ENCODE measurements around the gene AMH.

AMH gene

DNA sequence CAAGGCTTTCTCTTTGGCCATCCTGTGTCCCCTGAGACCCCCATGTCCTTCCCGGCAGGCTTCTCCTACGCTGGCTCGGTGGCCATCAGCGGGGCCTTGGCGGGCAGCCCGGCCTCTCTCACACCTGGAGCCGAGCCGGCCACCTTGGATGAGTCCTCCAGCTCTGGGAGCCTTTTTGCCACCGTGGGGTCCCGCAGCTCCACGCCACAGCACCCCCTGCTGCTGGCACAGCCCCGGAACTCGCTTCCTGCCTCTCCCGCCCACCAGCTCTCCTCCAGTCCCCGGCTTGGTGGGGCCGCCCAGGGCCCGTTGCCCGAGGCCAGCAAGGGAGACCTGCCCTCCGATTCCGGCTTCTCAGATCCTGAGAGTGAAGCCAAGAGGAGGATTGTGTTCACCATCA, 27.2 kb upstream of the AMH start:
- no peak for DNase-seq

- DNase-seq, result no peak
Observed at GRCh38 chr19:2223391-2223790, 25.7 kb upstream of the AMH start.

GRCh38 chr19:2223959-2224358, 25.2 kb upstream of the AMH start:
- no peak for DNase-seq

DNA sequence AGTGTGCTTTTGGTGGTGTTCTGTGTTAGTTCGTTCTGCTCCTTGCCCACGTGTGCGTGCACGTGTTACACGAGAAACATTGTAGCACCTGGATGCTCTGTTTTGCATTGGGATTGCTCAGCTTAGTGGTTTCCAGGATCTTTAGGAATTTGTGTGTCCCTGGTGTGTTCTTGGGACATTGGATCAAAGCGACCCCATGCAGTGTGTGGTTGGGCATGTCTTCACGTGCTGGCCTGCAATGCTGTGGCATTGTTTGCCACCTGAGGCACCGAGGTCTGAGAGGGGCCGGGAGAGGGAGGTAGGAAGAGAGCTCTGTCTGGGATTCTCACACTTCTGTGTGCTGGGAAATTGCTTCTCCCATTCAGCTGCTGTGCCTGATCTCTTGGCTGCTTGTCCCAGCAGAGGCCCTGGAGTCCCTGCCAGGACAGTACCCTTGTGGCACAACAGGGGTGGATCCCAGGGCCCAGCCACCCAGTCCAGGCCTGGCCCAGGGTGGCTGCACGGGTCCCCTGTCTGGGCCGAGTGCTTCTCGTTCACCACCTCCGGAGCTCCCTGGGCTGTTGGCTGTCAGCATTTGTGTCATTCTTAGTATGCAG, 24.3 kb upstream of the AMH start:
- no peak for DNase-seq

- DNase-seq, result no peak
Observed at GRCh38 chr19:2225415-2226050, 23.6 kb upstream of the AMH start.

DNA sequence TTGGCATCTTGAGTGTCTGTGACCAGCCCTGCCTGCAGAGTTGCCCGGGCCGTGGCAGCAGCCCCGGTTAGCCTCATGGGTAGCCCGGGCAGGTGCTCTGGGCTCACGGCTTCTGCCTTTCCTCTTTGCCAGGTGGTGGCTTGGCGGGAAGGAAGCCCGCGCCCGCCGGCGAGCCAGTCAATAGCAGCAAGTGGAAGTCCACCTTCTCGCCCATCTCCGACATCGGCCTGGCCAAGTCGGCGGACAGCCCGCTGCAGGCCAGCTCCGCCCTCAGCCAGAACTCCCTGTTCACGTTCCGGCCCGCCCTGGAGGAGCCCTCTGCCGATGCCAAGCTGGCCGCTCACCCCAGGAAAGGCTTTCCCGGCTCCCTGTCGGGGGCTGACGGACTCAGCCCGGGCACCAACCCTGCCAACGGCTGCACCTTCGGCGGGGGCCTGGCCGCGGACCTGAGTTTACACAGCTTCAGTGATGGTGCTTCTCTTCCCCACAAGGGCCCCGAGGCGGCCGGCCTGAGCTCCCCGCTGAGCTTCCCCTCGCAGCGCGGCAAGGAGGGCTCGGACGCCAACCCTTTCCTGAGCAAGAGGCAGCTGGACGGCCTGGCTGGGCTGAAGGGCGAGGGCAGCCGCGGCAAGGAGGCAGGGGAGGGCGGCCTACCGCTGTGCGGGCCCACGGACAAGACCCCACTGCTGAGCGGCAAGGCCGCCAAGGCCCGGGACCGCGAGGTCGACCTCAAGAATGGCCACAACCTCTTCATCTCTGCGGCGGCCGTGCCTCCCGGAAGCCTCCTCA, 22.9 kb upstream of the AMH start:
- no peak for DNase-seq

- DNase-seq, result no peak
Observed at GRCh38 chr19:2226840-2227360, 22.2 kb upstream of the AMH start.

- no peak for DNase-seq
Observed at GRCh38 chr19:2227415-2228156, 21.5 kb upstream of the AMH start.

DNA sequence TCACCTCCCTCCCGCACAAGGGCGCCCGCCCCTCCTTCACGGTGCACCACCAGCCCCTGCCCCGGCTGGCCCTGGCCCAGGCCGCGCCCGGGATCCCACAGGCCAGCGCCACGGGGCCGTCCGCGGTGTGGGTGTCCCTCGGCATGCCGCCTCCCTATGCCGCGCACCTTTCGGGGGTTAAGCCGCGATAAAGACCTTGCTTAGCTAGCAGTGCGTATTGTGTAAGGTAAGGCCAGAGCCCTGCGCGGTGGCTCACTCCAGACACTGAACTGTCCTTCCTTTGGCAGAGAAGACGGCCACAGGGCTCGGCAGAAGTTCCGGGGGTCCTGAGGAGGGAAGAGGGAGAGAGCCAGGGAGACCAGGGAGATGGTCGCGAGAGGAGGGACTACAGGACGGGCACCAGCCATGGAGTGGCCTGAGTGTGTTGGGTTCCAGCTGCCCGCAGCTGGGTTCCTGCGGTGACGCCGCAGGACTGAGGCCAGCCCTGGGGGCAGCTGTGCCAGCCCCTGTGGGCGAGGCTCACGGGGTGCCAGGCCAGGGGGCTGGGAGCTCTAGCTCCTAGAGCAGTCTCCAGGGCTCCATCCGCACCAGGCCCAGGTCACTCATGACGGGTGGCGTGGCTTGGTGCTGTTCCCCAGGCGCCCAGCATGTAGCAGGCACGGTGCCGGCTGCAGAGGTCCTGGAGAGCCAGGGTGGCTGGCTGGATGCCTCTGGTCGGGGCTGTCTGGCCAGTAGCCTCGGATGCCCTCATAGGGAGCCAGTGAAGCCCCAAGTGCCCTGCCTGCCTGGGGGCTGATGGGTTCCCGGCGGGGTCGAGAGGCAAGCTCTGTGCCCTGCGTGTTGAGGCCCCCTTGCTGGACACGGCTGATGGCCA, 20.7 kb upstream of the AMH start:
- DNase-seq, result no peak

GRCh38 chr19:2229103-2230032, 19.8 kb upstream of the AMH start:
- DNase-seq, result no peak

- no peak for DNase-seq
Observed at GRCh38 chr19:2230033-2230531, 19.0 kb upstream of the AMH start.

DNA sequence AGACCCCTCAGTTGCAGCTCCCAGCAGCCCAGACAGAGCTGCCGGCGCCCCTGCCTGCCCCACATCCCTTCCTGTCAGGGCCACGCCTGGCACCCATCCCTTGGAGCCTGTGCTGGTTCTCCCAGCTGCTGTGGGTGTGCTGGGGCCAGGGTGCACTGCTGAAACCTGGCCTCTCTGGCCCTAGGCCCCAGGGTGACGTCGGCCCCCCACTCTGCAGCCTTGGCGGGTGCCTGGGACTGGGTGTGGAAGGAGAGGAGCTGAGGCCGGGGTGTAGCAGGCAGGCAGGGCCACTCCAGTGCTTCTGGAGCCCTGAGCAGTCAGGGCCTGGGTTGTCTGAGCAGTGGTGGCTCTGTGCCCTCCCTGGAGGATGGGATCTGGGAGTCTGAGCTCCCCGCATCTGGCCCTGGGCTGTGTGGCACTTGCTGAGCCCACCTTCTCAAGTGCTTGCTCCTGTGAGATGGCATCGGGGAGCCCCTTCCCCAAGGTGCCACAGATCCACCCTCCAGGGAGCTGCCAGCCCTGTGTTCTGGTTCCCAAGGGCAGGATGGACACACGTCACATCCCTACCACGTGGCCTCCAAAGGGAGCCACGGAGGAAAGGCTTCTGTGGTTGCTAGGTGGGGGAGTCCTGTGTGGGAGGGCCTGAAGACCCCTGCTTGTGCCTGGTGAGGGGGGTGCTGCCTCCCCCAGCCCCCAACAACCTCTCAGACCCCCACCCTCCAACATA, 18.2 kb upstream of the AMH start:
- DNase-seq, result no peak

GRCh38 chr19:2231621-2232221, 17.4 kb upstream of the AMH start:
- DNase-seq, result no peak

DNA sequence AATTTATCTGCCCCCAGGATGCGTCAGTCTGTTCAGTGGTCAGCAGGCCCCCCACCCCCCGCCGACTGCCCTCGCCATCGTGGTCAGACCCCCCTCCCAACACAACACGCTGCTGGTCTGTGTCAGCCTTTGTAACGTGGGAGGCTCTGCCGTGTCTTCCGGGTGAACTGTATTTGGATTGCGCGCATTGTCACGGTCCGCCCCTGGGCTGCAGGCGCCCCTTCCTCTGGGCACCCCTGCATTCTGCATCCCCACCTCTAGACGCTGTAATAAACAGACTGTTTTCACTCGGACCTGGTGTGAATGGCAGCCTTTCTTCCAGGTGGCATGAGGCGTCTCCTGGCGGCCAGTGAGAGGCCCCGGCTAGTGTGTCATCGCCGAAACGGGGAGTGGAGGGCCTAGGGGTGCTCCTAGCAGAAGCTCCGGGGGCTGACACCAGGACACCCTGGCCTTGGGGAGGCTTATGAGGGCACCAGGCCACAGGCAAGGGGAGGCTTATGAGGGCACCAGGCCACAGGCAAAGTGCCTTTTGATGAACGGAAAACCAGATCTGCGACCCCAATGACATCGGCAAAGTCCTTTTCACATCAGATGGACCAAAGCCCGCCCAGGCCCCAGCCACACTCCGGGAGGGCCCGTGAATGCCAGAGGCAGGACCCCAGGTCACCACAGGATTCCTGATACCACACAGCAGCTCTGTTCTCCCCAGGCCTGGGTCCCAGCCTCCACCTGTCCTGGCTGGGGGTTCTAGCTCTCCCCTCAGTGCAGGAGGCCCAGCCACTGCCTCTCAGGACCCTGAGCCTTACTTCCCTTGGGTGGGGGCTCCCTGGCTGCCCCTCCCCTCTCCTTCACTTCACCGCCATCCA, 16.6 kb upstream of the AMH start:
- DNase-seq, result no peak

GRCh38 chr19:2233601-2234280, 15.4 kb upstream of the AMH start:
- DNase-seq, result no peak

DNA sequence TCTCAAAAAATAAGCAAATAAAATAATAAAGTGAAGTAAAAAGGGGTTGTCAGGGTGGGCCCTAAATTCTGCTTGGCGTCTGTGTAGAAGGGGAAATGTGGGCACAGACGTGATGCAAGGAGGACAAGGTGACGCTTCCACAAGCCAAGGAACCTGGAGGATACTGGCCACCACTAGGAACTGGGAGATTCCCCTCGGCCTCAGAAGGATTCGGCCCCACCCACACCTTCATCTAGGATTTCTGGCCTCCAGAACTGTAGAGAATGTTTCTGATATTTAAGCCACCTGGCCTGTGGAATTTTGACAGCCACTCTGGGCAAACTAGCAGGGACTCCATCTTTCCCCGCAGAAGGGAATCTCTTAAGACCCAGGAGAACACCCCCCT, 14.1 kb upstream of the AMH start:
- DNase-seq, result no peak

DNA sequence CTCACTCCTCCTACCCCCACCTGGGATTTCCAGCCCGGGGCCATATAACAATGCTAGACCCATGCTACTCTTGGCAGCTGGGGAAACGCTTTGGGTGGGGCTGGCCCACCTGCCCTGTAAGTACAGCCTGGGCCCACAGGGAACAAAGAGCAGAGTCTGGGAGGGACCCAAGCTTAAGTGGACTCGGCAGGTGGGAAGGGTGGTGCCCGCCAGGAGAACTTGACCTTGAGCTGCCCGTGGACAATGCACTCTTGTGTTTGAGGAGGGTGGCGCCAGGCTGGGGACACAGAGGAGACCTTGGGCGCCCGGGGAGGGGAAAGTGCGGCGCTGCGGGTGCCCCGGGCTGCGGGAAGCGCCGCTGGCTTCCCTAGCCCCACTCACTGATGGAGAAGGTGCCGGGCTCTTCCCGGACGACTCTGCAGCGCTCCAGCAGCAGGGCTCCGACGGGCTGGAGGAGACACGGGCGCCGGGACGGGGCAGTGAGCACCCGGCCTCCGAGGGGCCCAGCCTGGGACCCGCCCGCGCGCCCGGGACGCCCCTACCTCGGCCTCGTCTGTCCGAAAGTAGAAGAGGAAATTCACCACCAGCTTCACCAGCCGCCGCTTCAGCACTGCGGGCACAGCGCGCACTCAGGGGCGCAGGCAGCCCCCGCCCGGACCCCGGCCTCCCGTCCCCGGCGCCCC, 13.6 kb upstream of the AMH start:
- DNase-seq, result no peak

DNA sequence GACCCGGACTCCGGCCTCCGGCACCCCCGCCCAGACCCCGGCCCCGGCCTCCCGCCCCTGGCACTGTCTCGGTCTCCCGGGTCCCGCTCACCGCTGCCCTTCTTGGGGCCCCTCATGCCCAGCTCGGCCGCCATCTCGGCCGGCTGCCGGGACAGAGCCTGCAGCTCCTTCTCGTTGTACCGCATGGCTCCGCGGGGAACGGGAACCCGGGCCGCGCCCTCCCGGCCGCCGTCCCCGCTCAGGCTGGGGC, 13.1 kb upstream of the AMH start:
- no peak for DNase-seq
